HG02981 (cell line): ENCODE measurements around the gene SMARCC1.
"Not testable (repeated sequence)": the region's sequence is repeated elsewhere in the genome, so short reads cannot be mapped to it uniquely, and the experiment has no call there.

Source experiments
- ATAC-seq: cut with Tn5 transposase; IDR thresholded peaks from one replicate; pipeline ENCODE4 v1.9.1; 2021; ENCODE audit warnings: mild to moderate bottlenecking, moderate library complexity; ENCODE audit not compliant: unreplicated experiment

Gene SMARCC1

DNA sequence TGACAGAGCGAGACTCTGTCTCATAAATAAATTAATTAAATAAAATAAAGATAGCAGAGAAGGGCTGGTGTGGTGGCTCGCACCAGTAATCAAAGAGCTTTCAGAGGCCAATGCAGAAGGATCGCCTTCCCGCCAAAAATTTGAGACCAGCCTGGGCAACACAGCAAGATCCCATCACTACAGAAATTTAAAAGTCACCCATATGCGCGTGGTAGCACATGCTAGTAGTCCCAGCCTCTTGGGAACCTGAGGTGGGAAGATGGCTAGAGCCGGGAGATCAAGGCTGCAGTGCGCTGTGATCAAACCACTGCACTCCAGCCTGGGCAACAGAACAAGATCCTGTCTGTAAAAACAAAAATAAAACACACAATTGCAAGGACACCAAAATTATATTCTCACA is 9.6 kb downstream of the SMARCC1 start:
- ATAC-seq, result no peak

DNA sequence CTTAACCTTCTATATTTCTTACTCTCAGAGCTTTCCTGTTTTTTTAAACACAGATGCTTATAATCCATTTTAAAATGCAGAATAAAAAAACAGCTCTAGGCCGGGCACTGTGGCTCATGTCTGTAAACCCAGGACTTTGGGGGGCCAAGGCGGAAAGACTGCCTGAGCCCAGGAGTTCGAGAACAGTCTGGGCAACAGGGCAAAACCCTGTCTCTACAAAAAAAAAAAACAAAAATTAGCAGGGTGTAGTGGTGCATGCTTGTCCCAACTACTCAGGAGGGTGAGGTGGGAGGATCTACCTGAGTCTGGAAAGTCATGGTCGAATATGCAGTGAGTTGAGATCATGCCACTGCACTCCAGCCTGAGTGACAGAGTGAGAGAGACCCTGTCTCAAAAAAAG is 15.5 kb downstream of the SMARCC1 start:
- no peak for ATAC-seq

DNA sequence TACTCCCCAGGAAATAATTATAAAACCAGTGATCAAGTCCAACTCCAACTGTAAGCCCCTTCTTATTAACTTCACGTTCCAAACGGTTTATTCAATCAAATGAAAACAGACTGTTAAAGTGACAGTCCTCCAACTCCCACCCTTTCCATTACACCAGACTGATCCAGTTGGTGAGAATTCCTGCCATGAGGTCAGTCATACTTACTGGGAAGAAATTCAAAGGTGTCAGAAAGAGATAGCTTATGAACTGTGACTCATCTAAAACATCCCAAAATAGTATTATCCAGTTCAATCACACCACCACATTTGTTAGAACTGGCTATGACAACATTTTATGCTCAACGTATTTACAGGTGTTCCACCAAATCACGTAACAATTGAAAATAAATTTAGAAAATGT is 19.5 kb downstream of the SMARCC1 start:
- ATAC-seq, result no peak

DNA sequence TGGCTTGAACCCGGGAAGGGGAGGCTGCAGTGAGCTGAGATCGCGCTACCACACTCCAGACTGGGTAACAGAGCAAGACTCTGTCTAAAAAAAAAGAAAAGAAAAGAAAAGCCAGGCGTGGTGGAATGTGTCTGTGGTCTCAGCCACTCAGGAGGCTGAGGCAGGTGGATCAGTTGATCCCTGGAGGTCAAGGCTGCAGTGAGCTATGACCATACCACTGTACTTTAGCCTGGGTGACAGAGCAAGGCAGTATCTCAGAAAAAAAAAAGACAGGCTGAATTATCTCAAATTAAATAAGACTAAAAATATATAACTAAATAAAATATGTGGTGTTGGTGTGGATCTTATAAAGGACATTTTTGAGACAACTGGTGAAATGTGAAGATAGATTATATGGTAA is 20.6 kb downstream of the SMARCC1 start:
- no peak for ATAC-seq

DNA sequence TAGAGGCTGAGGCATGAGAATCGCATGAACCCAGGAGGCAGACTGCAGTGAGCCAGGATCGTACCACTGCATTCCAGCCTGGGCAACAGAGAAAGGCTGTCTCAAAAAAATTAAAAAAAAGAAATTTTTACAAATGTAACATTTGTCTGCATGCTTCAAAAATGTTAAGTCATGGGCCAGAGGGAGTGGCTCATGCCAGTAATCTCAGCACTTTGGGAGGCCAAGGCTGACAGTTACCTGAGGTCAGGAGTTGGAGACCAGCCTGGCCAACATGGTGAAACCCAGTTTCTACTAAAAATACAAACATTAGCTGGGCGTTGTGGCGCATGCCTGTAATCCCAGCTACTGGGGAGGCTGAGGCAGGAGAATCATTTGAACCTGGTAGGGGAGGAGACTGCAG is 21.5 kb downstream of the SMARCC1 start:
- ATAC-seq, result not testable (repeated sequence)

DNA sequence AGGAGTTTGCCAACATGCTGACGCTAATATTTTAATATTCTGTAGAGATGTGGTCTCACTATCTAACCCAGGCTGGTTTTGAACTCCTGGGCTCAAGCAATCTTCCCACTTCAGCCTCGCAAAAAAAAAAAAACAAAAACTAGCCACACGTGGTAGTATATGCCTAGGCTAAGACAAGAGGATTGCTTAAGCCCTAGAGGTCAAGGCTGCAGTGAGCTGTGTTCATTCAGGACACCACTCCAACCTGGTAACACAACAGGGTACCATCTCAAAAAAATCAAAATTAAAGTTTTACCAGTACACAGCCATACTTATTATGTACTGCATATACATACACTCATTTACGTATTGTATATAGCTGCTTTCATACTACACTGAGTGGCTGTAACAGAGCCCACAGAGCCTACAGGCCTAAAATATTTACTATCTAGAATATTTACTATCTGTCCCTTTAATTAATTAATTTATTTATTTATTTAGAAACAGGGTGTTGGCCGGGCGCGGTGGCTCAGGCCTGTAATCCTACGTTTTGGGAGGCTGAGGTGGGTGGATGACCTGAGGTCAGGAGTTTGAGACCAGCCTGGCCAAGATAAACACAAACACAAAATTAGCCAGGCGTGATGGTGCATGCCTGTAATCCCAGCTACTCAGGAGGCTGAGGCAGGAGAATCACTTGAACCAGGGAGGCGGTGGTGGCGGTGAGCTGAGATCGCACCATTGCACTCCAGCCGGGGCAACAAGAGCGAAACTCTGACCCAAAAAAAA is 23.2 kb downstream of the SMARCC1 start:
- ATAC-seq, result no peak

DNA sequence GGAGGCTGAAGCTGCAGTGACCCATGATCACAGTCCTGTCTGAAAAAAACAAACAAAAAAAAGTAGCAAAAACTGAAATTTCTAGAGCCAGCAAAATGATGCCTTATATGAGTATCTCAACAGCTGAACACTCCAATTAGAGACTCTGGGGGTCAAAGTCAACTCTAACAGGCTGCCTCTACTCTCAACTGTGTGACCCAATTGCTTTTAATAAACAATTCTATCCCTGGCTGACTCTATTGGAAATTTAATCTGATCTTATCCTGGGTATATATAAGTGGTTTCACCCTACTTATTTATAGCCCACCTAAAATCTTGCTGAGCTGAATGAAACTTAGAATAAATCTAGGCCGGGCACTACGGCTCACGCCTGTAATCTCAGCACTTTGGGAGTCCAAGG is 29.0 kb downstream of the SMARCC1 start:
- ATAC-seq, result no peak

DNA sequence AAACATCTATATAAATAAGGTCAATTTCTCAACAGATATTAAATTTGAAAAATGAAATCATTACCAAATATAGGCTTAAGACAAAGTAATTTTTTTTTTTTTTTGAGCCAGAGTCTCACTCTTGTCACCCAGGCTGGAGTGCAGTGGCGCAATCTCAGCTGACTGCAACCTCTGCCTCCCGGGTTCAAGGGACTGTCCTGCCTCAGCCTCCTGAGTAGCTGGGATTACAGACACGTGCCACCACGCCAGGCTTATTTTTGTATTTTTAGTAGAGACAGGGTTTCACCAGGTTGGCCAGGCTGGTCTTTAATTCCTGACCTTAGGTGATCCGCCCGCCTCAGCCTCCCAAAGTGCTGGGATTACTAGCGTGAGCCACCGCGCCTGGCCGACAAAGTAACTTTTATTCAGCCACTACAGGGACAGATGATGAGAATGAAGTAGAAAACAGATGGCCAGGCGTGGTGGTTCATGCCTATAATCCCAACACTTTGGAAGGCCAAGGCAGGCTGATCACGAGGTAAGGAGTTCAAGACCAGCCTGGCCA is 30.8 kb downstream of the SMARCC1 start:
- ATAC-seq, result not testable (repeated sequence)

DNA sequence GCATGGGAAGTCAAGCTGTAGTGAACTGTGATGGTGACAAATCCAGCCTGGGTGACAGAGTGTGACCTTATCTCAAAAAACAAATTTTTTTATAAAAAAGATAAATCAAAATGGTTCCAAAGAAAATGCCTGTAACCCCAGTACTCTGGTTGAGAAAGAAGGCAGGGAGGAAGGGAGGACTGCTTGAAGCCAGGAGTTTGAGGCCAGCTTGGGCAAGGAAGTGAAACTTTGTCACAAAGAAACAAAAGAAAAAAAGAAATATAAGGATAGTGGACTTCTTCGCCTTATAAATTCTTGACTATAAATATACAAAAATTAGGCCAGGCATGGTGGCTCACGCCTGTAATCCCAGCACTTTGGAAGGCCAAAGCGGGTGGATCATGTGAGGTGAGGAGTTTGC is 34.1 kb downstream of the SMARCC1 start:
- ATAC-seq, result no peak

DNA sequence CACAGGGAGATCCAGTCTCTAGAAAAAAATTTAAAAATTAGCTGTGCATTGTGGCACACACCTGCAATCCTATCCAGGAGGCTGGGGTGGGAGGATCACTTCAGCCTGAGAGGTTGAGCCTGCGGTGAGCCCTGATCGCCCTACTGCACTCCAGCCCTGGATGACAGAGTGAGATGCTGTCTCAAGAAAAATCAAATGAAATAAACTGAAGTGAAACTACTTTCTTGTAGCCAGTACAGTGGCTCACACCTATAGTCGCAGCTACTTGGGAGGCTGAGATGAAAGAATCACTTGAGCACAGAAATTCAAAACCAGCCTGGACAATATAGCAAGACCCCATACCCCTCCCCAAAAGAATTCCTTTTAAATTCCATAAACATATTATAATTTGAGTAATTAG is 35.4 kb downstream of the SMARCC1 start:
- ATAC-seq, result no peak

DNA sequence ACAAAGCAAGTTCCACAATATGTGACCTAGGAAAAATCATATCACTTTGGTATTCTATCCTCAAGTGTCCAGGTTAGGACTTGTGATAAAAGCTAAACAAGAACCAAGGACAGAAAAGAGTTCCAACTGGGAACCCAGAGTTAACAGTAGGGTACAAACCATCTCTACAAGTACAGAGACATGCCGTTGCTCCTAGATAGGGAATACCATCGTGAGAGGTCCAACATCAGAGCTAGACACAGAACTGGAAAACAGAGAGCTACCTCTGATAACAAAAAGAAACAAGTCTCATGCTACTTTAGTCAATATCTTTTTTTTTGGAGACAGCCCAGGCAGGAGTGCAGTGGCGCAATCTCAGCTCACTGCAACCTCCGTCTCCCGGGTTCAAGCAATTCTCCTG is 37.8 kb downstream of the SMARCC1 start:
- no peak for ATAC-seq

DNA sequence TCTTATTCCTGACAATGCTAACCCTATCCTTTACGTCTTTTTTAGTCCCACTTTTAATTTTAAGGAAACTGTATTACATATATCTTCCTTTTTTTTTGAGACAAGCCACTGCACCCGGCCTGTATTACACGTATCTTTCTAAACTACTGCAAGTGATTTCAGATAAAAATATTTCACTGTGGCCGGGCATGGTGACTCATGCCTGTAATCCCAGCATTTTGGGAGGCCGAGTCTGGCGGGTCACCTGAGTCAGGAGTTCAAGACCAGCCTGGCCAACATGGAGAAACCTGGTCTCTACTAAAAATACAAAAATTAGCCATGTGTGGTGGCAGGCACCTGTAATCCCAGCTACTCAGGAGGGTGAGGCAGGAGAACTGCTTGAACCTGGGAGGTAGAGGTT is 38.3 kb downstream of the SMARCC1 start:
- not testable (repeated sequence) for ATAC-seq

DNA sequence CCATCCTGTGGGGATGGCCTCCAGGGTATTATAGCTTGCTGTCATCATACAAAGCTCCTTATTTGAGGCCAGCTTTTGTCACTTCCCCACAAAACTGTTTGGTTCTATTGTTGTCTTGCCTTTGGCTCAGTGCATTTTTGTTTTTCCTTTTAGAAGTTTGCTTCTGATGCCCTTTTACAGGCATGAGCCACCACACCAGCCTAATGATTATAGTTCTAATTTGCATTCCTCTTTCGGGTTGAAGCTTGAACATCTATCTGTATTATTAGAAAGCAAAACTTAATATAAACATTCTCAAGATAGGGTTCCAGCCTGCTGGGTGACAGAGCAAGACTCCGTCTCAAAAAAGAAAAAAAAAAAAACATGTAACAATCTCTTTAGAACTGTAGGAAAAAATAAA is 39.8 kb downstream of the SMARCC1 start:
- ATAC-seq, result peak; percentile 56

DNA sequence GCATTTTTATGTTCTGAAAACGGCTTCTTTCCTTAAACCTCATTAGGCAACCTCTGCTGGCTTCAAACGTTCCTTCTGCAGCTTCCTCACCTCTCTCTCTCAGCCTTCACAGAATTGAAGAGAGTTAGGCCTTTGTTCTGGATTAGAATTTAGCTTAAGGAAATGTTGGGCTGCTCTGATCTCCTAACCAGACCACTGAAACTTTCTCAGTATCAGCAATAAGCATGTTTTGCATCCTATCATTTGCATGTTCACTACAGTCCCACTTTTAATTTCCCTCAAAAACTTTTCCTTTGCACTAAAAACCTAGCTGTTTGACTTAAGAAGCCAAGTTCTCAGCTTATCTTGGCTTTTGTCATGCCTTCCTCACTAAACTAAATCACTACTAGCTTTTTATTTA is 49.5 kb downstream of the SMARCC1 start:
- ATAC-seq, result no peak

DNA sequence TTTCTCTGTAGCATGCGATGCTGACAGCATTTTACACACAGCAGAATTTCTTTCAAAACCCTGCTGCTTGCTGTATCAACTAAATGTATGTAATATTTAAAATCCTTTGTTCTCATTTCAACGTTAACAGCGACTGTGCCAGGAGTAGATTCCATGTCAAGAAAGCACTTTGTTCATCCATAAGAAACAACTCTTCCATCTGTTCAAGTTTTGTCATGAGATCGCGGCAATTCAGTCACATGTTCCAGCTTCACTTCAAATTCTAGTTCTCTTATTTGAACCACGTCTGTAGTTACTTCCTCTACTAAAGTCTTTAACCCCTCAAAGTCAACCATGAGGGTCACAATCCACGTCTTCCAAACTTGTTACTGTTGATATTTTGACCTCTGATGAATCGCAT is 50.6 kb downstream of the SMARCC1 start:
- ATAC-seq, result no peak

DNA sequence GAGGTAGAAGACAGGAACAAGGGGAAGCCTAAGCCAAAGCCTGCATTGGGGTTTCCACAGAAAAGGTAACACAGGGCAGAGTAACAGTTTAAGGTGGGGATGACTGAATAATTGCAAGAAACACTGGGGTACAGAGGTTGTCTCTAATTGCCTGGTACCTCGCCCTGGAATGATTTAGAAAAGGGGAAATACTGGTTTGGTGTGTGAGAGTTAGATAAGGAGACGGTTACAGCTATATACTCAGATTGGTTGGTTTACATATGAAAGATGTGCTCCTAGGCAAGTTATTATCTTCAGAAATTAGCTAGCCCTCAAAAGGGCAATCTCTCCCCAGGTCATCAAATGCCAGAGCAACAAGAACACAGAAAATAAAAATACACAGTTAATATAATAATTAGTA is 58.8 kb downstream of the SMARCC1 start:
- ATAC-seq, result no peak

DNA sequence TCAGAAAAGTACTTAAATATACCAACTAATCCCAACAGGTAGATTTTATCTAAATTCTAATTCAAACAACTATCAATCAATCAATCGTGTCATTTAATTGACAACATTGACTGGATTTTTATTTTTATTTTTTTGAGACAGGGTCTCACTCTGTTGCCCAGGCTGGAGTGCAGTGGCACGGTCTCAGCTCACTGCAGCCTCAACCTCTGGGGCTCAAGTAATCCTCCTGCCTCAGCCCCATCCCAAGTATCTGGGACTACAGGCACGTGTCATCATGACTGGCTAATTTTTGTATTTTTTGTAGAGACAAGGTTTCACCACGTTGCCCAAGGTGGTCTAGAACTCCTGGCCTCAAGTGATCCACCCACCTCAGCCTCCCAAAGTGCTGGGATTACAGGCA is 64.2 kb downstream of the SMARCC1 start:
- not testable (repeated sequence) for ATAC-seq

DNA sequence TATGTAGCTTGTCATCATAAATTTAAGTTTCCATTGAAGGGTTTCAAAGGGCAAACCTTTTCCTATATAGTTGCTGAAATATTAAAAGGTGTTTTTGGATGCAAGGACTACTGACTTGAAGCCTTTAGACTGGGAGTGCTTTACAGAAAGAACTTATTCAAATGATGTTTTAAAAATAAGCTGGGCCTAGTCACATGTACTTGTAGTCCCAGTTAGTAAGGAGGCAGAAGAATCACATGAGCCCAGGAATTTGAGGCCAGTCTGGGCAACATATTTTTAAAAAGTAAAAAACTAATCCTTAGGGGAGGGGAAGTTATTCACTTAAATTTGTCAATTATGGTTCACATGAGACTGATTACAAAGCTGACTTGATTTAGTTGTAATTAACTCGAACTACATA is 65.0 kb downstream of the SMARCC1 start:
- ATAC-seq, result no peak

DNA sequence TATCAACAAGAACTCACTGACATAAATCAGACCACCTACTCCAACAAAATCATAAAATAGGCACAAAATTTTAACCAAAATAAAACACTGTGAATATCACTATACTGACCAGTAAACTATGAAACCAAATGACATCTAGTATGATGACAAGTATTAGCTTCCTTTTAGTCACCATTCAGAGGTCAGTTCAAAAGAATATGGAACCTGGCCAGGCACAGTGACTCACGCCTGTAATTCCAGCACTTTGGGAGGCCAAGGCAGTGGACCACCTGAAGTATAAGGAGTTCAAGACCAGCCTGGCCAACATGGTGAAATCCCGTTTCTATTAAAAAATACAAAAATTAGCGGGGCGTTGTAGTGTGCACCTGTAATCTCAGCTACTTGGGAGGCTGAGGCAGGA is 65.8 kb downstream of the SMARCC1 start:
- ATAC-seq, result no peak

DNA sequence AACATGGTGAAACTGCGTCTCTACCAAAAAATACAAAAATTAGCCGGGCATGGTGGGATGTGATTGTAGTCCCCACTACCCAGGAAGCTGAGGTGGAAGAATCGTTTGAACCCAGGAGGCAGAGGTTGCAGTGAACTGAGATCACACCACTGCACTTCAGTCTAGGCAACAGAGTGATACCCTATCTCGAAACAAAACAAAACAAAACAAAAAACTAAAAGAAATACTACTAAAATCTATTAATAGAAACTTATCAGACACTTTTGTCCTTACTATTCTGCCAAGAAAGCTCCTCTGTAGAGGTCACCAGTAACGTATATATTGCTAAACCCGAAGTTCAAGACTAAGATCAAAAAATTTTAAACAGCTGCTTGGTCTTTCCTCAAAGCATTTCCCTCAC is 67.1 kb downstream of the SMARCC1 start:
- ATAC-seq, result no peak

DNA sequence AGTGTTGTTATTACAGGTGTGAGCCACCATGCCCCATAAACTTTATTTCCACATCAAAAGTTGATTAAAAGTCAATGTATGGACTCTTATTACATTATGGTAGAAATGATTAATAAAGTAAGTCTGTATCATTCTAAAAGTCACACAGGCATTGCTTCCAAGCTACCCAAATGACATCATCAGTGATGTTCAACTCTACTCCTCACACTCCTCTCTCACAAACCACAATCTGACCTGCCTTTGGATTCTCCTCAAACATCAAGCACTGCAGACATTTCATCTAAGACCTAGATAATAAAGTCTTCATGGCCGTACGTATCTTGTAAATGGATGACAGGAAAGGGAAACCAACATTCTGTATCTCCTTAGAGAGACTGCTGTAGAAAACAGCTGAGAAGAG is 68.0 kb downstream of the SMARCC1 start:
- ATAC-seq, result no peak

DNA sequence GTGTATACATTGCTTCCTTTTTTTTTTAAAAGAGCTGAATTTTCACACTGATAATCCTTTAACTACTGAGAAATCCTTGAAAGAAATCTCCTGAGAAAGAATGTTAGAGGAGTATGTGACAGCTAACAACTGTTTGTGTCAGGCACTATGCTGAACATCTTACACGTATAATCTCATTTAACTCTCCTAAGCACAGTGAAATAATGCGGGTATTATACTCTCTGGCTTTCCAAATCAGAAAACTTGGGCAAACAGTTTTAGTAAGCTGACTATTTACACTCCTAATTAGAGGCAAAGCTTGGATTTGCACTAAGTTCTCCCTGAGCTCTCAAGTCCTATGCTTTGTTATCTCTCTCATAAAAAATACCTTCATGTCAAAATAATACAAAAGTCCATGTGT is 69.3 kb downstream of the SMARCC1 start:
- ATAC-seq, result no peak

DNA sequence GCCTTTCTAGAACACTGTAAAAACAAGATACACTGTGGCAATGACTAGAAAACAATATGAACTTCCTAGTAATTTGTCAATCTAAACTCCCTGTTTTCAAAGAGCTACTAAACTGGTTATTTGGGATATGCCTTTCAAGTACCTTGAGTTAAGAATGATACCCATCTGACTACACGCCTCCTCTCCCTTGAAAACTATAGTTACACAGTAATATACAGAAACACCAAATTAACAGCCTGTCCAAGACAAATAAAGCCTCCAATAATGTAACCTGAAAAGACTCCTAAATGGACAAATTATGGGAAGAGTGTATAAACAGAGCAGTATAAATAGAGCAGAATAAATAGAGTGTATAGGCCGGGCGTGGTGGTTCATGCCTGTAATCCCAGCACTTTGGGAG is 70.1 kb downstream of the SMARCC1 start:
- ATAC-seq, result no peak
